WTC11 (cell line): ENCODE measurements around the gene TBC1D10B.

ENCODE experiments used
- ATF1 ChIP-seq: sonication (generic); formaldehyde crosslinking; IDR thresholded peaks from 2 replicates; pipeline ENCODE4 v1.8.1; 2023; ENCODE audit warnings: mild to moderate bottlenecking, moderate library complexity, missing genetic modification reagents
- ATF2 ChIP-seq: sonication (generic); formaldehyde crosslinking; IDR thresholded peaks from 2 replicates; pipeline ENCODE4 v1.8.1; 2022; ENCODE audit warnings: low read depth, missing genetic modification reagents, borderline replicate concordance
- CTCF ChIP-seq: fragments of 200-600 bp; IDR thresholded peaks from 2 replicates; pipeline ENCODE4 v1.8.0; 2022; ENCODE audit warnings: antibody characterized with exemption
- FOXK1 ChIP-seq: sonication (generic); formaldehyde crosslinking; IDR thresholded peaks from 2 replicates; pipeline ENCODE4 v1.8.0; 2022; ENCODE audit warnings: mild to moderate bottlenecking, moderate library complexity, missing genetic modification reagents
- KAT7 ChIP-seq: sonication (generic); formaldehyde crosslinking; IDR thresholded peaks from 2 replicates; pipeline ENCODE4 v1.8.1; 2023; ENCODE audit warnings: missing genetic modification reagents, mild to moderate bottlenecking, borderline replicate concordance
- NR2C2 ChIP-seq: sonication (generic); formaldehyde crosslinking; IDR thresholded peaks from 2 replicates; pipeline ENCODE4 v1.8.0; 2022; ENCODE audit warnings: mild to moderate bottlenecking, missing genetic modification reagents
- SP1 ChIP-seq: sonication (generic); formaldehyde crosslinking; conservative IDR thresholded peaks from 2 replicates; pipeline ENCODE4 v1.8.1; 2022; ENCODE audit warnings: missing genetic modification reagents
- USF2 ChIP-seq: sonication (generic); formaldehyde crosslinking; IDR thresholded peaks from 2 replicates; pipeline ENCODE4 v1.8.1; 2023; ENCODE audit warnings: mild to moderate bottlenecking, missing genetic modification reagents, moderate library complexity
- ZNF121 ChIP-seq: sonication (generic); formaldehyde crosslinking; IDR thresholded peaks from 2 replicates; pipeline ENCODE4 v1.8.0; 2023; ENCODE audit warnings: missing genetic modification reagents
- ZNF281 ChIP-seq: sonication (generic); formaldehyde crosslinking; IDR thresholded peaks from 2 replicates; pipeline ENCODE4 v1.8.0; 2023; ENCODE audit warnings: mild to moderate bottlenecking, missing genetic modification reagents
- ZNF512 ChIP-seq: sonication (generic); formaldehyde crosslinking; IDR thresholded peaks from 2 replicates; pipeline ENCODE4 v1.8.1; 2022; ENCODE audit warnings: missing genetic modification reagents, borderline replicate concordance
- ZNF532 ChIP-seq: fragments of 250-450 bp; sonication (Bioruptor Pico); IDR thresholded peaks from 2 replicates; pipeline ENCODE4 v1.9.0; 2021; ENCODE audit warnings: mild to moderate bottlenecking, borderline replicate concordance

GRCh38 chr16:30340621-30341020 is 29.7 kb downstream of the TBC1D10B start:
- TF ChIP-seq SP1 (CRISPR knock-in tag) (no peak), CTCF (no peak), USF2 (CRISPR knock-in tag) (no peak), ZNF281 (CRISPR knock-in tag) (no peak), ZNF512 (CRISPR knock-in tag) (no peak), KAT7 (CRISPR knock-in tag) (no peak), ATF1 (CRISPR knock-in tag) (no peak), ATF2 (CRISPR knock-in tag) (no peak), ZNF532 (no peak), NR2C2 (CRISPR knock-in tag) (no peak), ZNF121 (CRISPR knock-in tag) (no peak), FOXK1 (CRISPR knock-in tag) (no peak)
